ENCODE measurements around the gene BRD9. TPM values are rescaled to one million over a fixed set of nuclear protein-coding genes. Genes with fewer than 3 reads are reported as not detected.

The BRD9 gene
- total and polyA plus RNA-seq, 2 of the 13 experiments (the other 11 are each of a cell fraction or from before 2014, with no cell fraction given), result 5.2 to 22.9 TPM

DNA sequence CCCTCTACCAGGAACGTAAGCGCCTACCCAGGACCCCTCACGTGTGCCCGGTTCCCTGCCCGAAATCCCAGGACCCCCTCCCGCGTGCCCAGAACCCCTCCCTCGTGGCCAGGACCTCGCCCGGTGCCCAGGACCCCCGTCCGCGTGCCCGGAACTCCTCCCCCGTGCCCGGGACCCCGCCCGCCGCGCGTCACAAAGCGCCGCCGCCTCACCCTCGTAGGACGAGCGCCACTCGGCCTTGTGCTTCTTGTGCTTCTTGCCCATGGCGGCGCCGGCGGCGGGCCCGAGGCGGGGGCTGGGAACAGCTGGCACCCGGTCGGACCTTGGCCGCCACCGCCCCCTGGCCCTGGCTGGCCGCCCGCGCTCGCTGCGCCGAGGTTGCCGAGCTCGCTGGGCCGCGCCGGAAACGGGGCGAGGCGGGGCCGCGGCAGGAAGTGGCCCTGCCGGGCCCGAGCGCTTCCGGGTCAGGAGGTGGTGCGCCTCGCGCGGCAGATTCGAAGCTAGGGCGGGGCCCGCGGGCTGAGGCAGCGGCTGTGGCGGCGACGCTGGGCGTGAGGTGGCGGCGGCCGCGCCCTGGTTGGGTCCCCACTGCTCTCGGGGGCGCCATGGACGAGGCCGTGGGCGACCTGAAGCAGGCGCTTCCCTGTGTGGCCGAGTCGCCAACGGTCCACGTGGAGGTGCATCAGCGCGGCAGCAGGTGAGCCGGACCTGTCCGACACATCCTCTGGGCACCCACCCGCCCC is at the start of gene BRD9, which contains the start of gene TRIP13 (continued):
- no peak; the same call in 1 of the 2 replicates for TF ChIP-seq ZHX2 (IDR thresholded peaks at IDR 0.05; ENCODE audit: low read depth)
- peak; percentile 82; the same call in 1 of the 2 replicates for TF ChIP-seq ZHX2 (CRISPR knock-in tag; IDR thresholded peaks at IDR 0.05; ENCODE audit: borderline replicate concordance)
- peak; percentile 70; the same call in 1 of the 2 replicates for TF ChIP-seq TARDBP (CRISPR knock-in tag; IDR thresholded peaks at IDR 0.05)
- no peak for TF ChIP-seq ZNF44 (CRISPR knock-in tag; IDR thresholded peaks at IDR 0.05)
- TF ChIP-seq SIX1 (CRISPR knock-in tag; IDR thresholded peaks at IDR 0.05; ENCODE audit: borderline replicate concordance), result no peak
- peak; percentile 86 for TF ChIP-seq MYC (CRISPR knock-in tag; IDR thresholded peaks at IDR 0.05; ENCODE audit: borderline replicate concordance)
- TF ChIP-seq, protein P1, sequence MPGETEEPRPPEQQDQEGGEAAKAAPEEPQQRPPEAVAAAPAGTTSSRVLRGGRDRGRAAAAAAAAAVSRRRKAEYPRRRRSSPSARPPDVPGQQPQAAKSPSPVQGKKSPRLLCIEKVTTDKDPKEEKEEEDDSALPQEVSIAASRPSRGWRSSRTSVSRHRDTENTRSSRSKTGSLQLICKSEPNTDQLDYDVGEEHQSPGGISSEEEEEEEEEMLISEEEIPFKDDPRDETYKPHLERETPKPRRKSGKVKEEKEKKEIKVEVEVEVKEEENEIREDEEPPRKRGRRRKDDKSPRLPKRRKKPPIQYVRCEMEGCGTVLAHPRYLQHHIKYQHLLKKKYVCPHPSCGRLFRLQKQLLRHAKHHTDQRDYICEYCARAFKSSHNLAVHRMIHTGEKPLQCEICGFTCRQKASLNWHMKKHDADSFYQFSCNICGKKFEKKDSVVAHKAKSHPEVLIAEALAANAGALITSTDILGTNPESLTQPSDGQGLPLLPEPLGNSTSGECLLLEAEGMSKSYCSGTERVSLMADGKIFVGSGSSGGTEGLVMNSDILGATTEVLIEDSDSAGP (CRISPR knock-in tag; IDR thresholded peaks at IDR 0.05; ENCODE audit: borderline replicate concordance), result peak; percentile 49
- TF ChIP-seq ZFP36L1 (CRISPR knock-in tag; IDR thresholded peaks at IDR 0.05), result no peak
- TF ChIP-seq KDM2A (CRISPR knock-in tag; IDR thresholded peaks at IDR 0.05; ENCODE audit: borderline replicate concordance, low read depth), result peak; percentile 80; the same call in 1 of the 2 replicates
- peak; percentile 84 for TF ChIP-seq DMAP1 (CRISPR knock-in tag; IDR thresholded peaks at IDR 0.05)
- TF ChIP-seq ZNF790 (CRISPR knock-in tag; IDR thresholded peaks at IDR 0.05; ENCODE audit: borderline replicate concordance), result peak; percentile 20; the same call in 1 of the 2 replicates
- TF ChIP-seq NFRKB (IDR thresholded peaks at IDR 0.05), result no peak
- TF ChIP-seq MAF1 (CRISPR knock-in tag; IDR thresholded peaks at IDR 0.05; ENCODE audit: borderline replicate concordance), result no peak
- no peak for TF ChIP-seq BRD4 (CRISPR knock-in tag; IDR thresholded peaks at IDR 0.05)
- TF ChIP-seq ZSCAN25 (CRISPR knock-in tag; IDR thresholded peaks at IDR 0.05), result no peak
- no peak for TF ChIP-seq THYN1 (CRISPR knock-in tag; IDR thresholded peaks at IDR 0.05; ENCODE audit: borderline replicate concordance, low read depth)
- TF ChIP-seq, protein P2, sequence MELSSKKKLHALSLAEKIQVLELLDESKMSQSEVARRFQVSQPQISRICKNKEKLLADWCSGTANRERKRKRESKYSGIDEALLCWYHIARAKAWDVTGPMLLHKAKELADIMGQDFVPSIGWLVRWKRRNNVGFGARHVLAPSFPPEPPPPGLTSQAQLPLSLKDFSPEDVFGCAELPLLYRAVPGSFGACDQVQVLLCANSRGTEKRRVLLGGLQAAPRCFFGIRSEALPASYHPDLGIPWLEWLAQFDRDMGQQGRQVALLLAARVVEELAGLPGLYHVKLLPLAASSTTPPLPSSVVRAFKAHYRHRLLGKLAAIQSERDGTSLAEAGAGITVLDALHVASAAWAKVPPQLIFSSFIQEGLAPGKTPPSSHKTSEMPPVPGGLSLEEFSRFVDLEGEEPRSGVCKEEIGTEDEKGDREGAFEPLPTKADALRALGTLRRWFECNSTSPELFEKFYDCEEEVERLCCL (CRISPR knock-in tag; IDR thresholded peaks at IDR 0.05; ENCODE audit: borderline replicate concordance), result no peak
- TF ChIP-seq ZNF543 (CRISPR knock-in tag; IDR thresholded peaks at IDR 0.05), result peak; percentile 61; the same call in 1 of the 2 replicates
- peak; percentile 77; the same call in 1 of the 2 replicates for TF ChIP-seq ZMAT3 (CRISPR knock-in tag; conservative IDR thresholded peaks at IDR 0.05)
- peak; percentile 70; the same call in 1 of the 2 replicates for TF ChIP-seq ZNF253 (CRISPR knock-in tag; IDR thresholded peaks at IDR 0.05; ENCODE audit: borderline replicate concordance)

All from HepG2 (cell line).